GM12801 (cell line): ENCODE results near the gene ABCC8.

Experiments
- CTCF ChIP-seq: IDR thresholded peaks from one replicate; pipeline ENCODE4 v1.5.1; 2011; ENCODE audit warnings: control low read depth; ENCODE audit not compliant: insufficient read length; ENCODE audit errors: extremely low read depth

Gene ABCC8

GRCh38 chr11:17479284-17480214, 2.9 kb upstream of the ABCC8 start:
- no peak for TF ChIP-seq CTCF

GRCh38 chr11:17478070-17478469, 1.4 kb upstream of the ABCC8 start:
- no peak for TF ChIP-seq CTCF

GRCh38 chr11:17477361-17477760, 716 bp upstream of the ABCC8 start:
- no peak for TF ChIP-seq CTCF

- no peak for TF ChIP-seq CTCF
Observed at GRCh38 chr11:17477084-17477333, 364 bp upstream of the ABCC8 start.

GRCh38 chr11:17475666-17476316, 854 bp downstream of the ABCC8 start:
- TF ChIP-seq CTCF = no peak

GRCh38 chr11:17473071-17473744, 3.4 kb downstream of the ABCC8 start:
- no peak for TF ChIP-seq CTCF

GRCh38 chr11:17472467-17472866, 4.2 kb downstream of the ABCC8 start:
- no peak for TF ChIP-seq CTCF
